MV-4-11 (cell line): ENCODE results near the gene ARMH4.
"Not testable (repeated sequence)": the region's sequence is repeated elsewhere in the genome, so short reads cannot be mapped to it uniquely, and the experiment has no call there.

ENCODE experiments used
- DNase-seq: peaks from one replicate; lab custom pipeline; 2025; lab: John Stamatoyannopoulos, UW

ARMH4 gene

GRCh38 chr14:58146399-58146798 is 5.6 kb downstream of the ARMH4 start:
- no peak for DNase-seq

GRCh38 chr14:58145936-58146335 is 6.1 kb downstream of the ARMH4 start:
- no peak for DNase-seq

GRCh38 chr14:58143106-58143505 is 8.9 kb downstream of the ARMH4 start:
- DNase-seq: no peak

GRCh38 chr14:58141893-58142292 is 10.1 kb downstream of the ARMH4 start:
- no peak for DNase-seq

GRCh38 chr14:58138714-58139482 is 13.1 kb downstream of the ARMH4 start:
- peak; percentile 69 for DNase-seq

- DNase-seq: peak; percentile 69
These were observed 13.8 kb downstream of the ARMH4 start for GRCh38 chr14:58138031-58138713.

- no peak for DNase-seq
These were observed 18.3 kb downstream of the ARMH4 start for GRCh38 chr14:58133739-58134138.

GRCh38 chr14:58131386-58131785 is 20.6 kb downstream of the ARMH4 start:
- no peak for DNase-seq

- DNase-seq: no peak
These were observed 21.8 kb downstream of the ARMH4 start for GRCh38 chr14:58130116-58130782.

- DNase-seq: no peak
These were observed 22.8 kb downstream of the ARMH4 start for GRCh38 chr14:58129208-58129607.

- no peak for DNase-seq
These were observed 23.6 kb downstream of the ARMH4 start for GRCh38 chr14:58128416-58128815.

- not testable (repeated sequence) for DNase-seq
These were observed 29.5 kb downstream of the ARMH4 start for GRCh38 chr14:58122546-58122945.

- no peak for DNase-seq
These were observed 30.4 kb downstream of the ARMH4 start for GRCh38 chr14:58121530-58122186.

- DNase-seq: no peak
These were observed 32.6 kb downstream of the ARMH4 start for GRCh38 chr14:58119381-58119780.

- no peak for DNase-seq
These were observed 33.8 kb downstream of the ARMH4 start for GRCh38 chr14:58118097-58118815.

- no peak for DNase-seq
These were observed 42.3 kb downstream of the ARMH4 start for GRCh38 chr14:58109744-58110143.

GRCh38 chr14:58108717-58109116 is 43.3 kb downstream of the ARMH4 start:
- no peak for DNase-seq

- DNase-seq: peak; percentile 34
These were observed 44.0 kb downstream of the ARMH4 start for GRCh38 chr14:58107947-58108552.

- no peak for DNase-seq
These were observed 45.0 kb downstream of the ARMH4 start for GRCh38 chr14:58107041-58107440.

- no peak for DNase-seq
These were observed 45.6 kb downstream of the ARMH4 start for GRCh38 chr14:58106446-58106845.

GRCh38 chr14:58104808-58105207 is 47.2 kb downstream of the ARMH4 start:
- DNase-seq: no peak
